Fibroblast of lung (primary cell): ENCODE results near the gene VAV2. TPM values are rescaled to one million over a fixed set of nuclear protein-coding genes. Genes with fewer than 3 reads are reported as not detected.

Experiments used
- DNase-seq, 2 donors: peaks; one replicate each; pipeline versions ENCODE4 v3.0.0 to v3.0.0-alpha.2; 2010; ENCODE audit warnings: low read depth in 2 of 2
- H2AFZ ChIP-seq: 2 replicates; pipeline ENCODE4 v1.5.1; 2012; ENCODE audit warnings: low read length, control low read depth, inconsistent platforms
- H3K27ac ChIP-seq: 2 replicates; pipeline ENCODE4 v1.5.1; 2011; ENCODE audit warnings: low read length, control low read depth; ENCODE audit not compliant: insufficient read depth
- H3K27me3 ChIP-seq: 2 replicates; pipeline ENCODE4 v1.5.1; 2011; ENCODE audit warnings: mild to moderate bottlenecking, low read length; ENCODE audit not compliant: control insufficient read depth, insufficient read depth
- H3K36me3 ChIP-seq: 2 replicates; pipeline ENCODE4 v1.5.1; 2011; ENCODE audit warnings: low read length; ENCODE audit not compliant: control insufficient read depth, insufficient read depth
- H3K4me1 ChIP-seq: 2 replicates; pipeline ENCODE4 v1.5.1; 2011; ENCODE audit warnings: low read length; ENCODE audit not compliant: control insufficient read depth, insufficient read depth; ENCODE audit errors: extremely low read depth
- H3K4me2 ChIP-seq: 2 replicates; pipeline ENCODE4 v1.5.1; 2011; ENCODE audit warnings: low read length, control low read depth; ENCODE audit not compliant: insufficient read depth; ENCODE audit errors: extremely low read depth
- H3K4me3 ChIP-seq, 4 experiments: fragments of 200-600 bp in 1 of 4; sonication (generic) in 1 of 4; replicated peaks in 1 of 4; 2 replicates each; pipeline ENCODE4 v1.5.1; 2011 to 2016; ENCODE audit warnings: low read length in 4 of 4, low read depth in 3 of 4, mild to moderate bottlenecking in 3 of 4, control low read depth in 2 of 4, inconsistent platforms in 1 of 4, mixed read lengths in 1 of 4; ENCODE audit not compliant: insufficient read depth in 1 of 4; ENCODE audit errors: control extremely low read depth in 1 of 4
- H3K79me2 ChIP-seq: 2 replicates; pipeline ENCODE4 v1.5.1; 2012; ENCODE audit warnings: mild to moderate bottlenecking, low read length, inconsistent platforms; ENCODE audit not compliant: control insufficient read depth, insufficient read depth
- H3K9ac ChIP-seq: 2 replicates; pipeline ENCODE4 v1.5.1; 2011; ENCODE audit warnings: mild to moderate bottlenecking, low read length, control low read depth; ENCODE audit not compliant: insufficient read depth
- H3K9me3 ChIP-seq: 2 replicates; pipeline ENCODE4 v1.5.1; 2012; ENCODE audit warnings: low read depth, low read length; ENCODE audit not compliant: control insufficient read depth, insufficient read depth
- H4K20me1 ChIP-seq: 2 replicates; pipeline ENCODE4 v1.5.1; 2011; ENCODE audit warnings: low read length; ENCODE audit not compliant: control insufficient read depth, insufficient read depth; ENCODE audit errors: extremely low read depth
- CTCF ChIP-seq, 2 donors: IDR thresholded peaks in 1 of 2; conservative IDR thresholded peaks in 1 of 2; 1 replicate in 1 of 2; 2 replicates in 1 of 2; pipeline ENCODE4 v1.5.1; 2011 to 2012; ENCODE audit warnings: low read length in 2 of 2, control low read depth in 1 of 2, inconsistent platforms in 1 of 2, low read depth in 1 of 2, mild to moderate bottlenecking in 1 of 2
- EZH2 ChIP-seq: IDR thresholded peaks from 2 replicates; pipeline ENCODE4 v1.5.1; 2012; ENCODE audit warnings: low read length, control low read depth, mild to moderate bottlenecking; ENCODE audit errors: missing control alignments
- polyA plus RNA-seq, 2 donors: library from polyadenylated mRNA; depleted of rRNA in 1 of 2; stranded (reverse) in 1 of 2; unstranded in 1 of 2; fragments of >200 nt; gene quantifications; 2 replicates each; pipeline ENCODE4 v1.2.1, GENCODE V29; 2011 to 2012; ENCODE audit warnings: missing spikeins in 1 of 2
- total RNA-seq: library from RNA; depleted of rRNA; stranded (reverse); fragments of >200 nt; gene quantifications from 2 replicates; pipeline ENCODE4 v1.2.1, GENCODE V29; 2014

Gene VAV2
- total and polyA plus RNA-seq, 2 donors (not counting 1 experiment from before 2014, with no cell fraction given) = 13.7 to 17.7 TPM

- Histone ChIP-seq H3K4me1 (no peaks in the 10 kb centered on the region), H4K20me1 (no peaks in the 10 kb centered on the region), H3K36me3 (peaks cover 20% of the 10 kb centered on the region), H3K4me2 (no peak overlapping the region), H3K9ac (no peak overlapping the region), H3K27me3 (no peaks in the 10 kb centered on the region), H3K27ac (no peak overlapping the region), H3K79me2 (no peaks in the 10 kb centered on the region), H3K4me3 (no peak overlapping the region), H3K9me3 (no peaks in the 10 kb centered on the region), H2AFZ (no peak overlapping the region)
- TF ChIP-seq EZH2 = no peak
- no peak for TF ChIP-seq CTCF (conservative IDR thresholded peaks at IDR 0.05 in 1 of 2, IDR thresholded peaks at IDR 0.05 in 1 of 2; ENCODE audit: low read depth in 1 of 2, low read length in 2 of 2)
- no peak for DNase-seq
Observed at GRCh38 chr9:133780404-133780945, 211.6 kb downstream of the VAV2 start.

- H3K27ac ChIP-seq = no peak overlapping the region
- DNase-seq = no peak
- H2AFZ ChIP-seq = no peak overlapping the region
- H3K9me3 ChIP-seq = no peaks in the 10 kb centered on the region
- no peak overlapping the region for H3K4me2 ChIP-seq
- no peaks in the 10 kb centered on the region for H4K20me1 ChIP-seq
- no peak overlapping the region for H3K4me3 ChIP-seq
- H3K9ac ChIP-seq = no peak overlapping the region
- H3K4me1 ChIP-seq = no peaks in the 10 kb centered on the region
- TF ChIP-seq EZH2 (no peak), CTCF (conservative IDR thresholded peaks at IDR 0.05 in 1 of 2, IDR thresholded peaks at IDR 0.05 in 1 of 2; ENCODE audit: low read depth in 1 of 2, low read length in 2 of 2) (no peak)
- no peaks in the 10 kb centered on the region for H3K79me2 ChIP-seq
- peaks cover 18% of the 10 kb centered on the region for H3K36me3 ChIP-seq
- H3K27me3 ChIP-seq = no peaks in the 10 kb centered on the region
Observed at GRCh38 chr9:133779516-133780403, 212.4 kb downstream of the VAV2 start.

- H3K36me3 ChIP-seq = peaks cover 18% of the 10 kb centered on the region
- H3K79me2 ChIP-seq = no peaks in the 10 kb centered on the region
- H4K20me1 ChIP-seq = no peaks in the 10 kb centered on the region
- H3K27me3 ChIP-seq = no peaks in the 10 kb centered on the region
- H3K4me1 ChIP-seq = no peaks in the 10 kb centered on the region
- no peak overlapping the region for H3K27ac ChIP-seq
- H3K9me3 ChIP-seq = no peaks in the 10 kb centered on the region
- H3K4me2 ChIP-seq = no peak overlapping the region
- no peak overlapping the region for H3K9ac ChIP-seq
- DNase-seq = no peak
- TF ChIP-seq EZH2 = no peak
- TF ChIP-seq CTCF (conservative IDR thresholded peaks at IDR 0.05 in 1 of 2, IDR thresholded peaks at IDR 0.05 in 1 of 2; ENCODE audit: low read depth in 1 of 2, low read length in 2 of 2) = no peak
- no peak overlapping the region for H2AFZ ChIP-seq
- no peak overlapping the region for H3K4me3 ChIP-seq
Observed at GRCh38 chr9:133779081-133779480, 213.0 kb downstream of the VAV2 start.
